Fibroblast of skin of scalp (primary cell): ENCODE measurements around the gene LSM14A.
"Not testable (repeated sequence)": the region's sequence is repeated elsewhere in the genome, so short reads cannot be mapped to it uniquely, and the experiment has no call there.

Source experiments
- DNase-seq: peaks from one replicate; pipeline ENCODE4 v3.0.0-alpha.2; 2013

LSM14A gene

DNA sequence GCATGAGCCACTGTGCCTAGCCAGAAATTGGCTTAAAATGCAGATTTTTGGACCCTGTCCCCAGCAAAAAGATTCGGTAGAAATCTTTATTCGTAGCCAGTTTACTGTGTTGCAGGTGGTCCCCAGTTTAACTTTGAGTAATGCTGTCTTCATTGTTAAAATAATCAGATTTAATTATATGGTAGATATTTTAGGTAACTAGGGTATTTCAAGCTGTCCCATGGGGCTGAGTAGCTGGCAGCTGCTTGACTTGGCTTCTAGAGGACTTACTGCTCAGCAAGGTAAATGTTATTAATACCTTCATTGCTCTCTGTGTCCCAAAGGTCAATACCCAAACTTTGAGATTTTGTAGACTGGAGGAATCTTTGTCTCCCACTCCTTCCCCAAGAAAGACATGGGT, 21.1 kb downstream of the LSM14A start:
- no peak for DNase-seq

DNA sequence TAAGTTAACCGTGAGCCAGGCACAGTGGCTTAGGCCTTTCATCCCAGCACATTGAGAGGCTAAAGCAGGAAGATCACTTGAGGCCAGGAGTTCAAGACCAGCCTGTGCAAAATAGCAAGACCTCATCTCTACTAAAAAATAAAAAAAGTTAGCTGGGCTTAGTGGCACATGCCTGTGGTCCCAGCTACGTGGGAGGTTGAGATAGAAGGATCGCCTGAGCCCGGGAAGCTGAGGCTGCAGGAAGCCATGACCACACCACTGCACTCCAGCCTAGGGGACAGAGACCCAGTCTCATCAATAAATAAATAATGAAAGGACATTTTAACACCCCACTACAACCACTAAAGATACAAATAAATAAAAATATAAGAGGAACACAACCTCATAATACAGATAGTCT, 21.6 kb downstream of the LSM14A start:
- no peak for DNase-seq

DNA sequence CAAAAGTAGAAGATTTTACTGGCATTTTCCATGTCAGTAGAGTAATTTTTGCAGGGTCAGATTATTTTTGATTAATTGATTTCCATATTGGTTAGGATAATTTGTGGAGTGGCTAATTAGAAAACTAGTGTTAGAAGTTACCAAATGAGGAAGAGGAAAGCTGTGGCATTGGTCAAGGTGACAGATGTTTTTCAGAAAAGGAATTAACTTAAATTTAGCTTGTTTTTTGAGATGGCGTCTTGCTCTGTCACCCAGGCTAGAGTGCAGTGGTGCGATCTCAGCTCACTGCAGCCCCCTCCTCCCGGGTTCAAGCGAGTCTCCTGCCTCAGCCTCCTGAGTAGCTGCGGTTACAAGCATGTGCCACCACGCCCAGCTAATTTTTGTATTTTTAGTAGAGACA, 28.8 kb downstream of the LSM14A start:
- DNase-seq = no peak

DNA sequence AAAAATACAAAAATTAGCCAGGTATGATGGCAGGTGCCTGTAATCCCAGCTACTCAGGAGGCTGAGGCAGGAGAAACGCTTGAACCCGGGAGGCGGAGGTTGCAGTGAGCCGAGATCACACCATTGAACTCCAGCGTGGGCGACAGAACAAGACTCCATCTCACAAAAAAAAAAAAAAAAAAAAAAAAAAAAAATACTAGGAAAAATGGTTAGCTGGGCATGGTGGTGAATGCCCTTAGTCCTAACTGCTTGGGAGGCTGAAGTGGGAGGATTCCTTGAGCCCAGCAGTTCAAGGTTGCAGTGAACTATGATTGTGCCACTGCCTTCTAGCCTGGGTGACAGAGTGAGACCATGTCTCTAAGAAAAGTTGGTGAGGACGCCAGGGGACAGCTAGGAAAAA, 33.0 kb downstream of the LSM14A start:
- not testable (repeated sequence) for DNase-seq

DNA sequence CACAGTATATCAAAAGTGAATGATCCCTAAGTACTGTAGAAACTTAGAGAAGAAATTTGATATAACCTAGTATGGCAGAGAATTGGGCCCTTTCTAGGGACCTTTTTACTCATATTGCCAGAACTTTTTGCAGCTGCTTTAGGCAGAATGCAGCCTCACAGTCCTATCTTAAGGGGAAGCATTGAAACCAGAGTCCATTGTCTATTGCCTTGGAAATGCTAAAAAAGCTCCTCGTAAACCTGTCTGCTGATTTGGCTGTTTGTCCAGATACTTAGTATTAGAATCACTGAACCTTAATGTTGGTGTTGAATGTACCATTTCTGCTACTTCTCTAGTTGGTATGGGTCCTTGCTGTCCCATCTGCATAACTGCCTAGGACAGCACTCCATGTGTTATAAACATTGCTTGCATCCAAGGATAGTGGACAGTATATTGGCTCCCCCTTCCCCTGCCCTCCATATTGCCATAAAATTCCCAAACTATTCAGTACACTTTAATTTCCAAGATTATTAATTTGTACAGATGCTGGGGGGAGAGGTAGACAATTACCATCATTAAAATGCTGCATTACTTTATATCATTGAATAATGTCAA, 36.1 kb downstream of the LSM14A start:
- DNase-seq = no peak

DNA sequence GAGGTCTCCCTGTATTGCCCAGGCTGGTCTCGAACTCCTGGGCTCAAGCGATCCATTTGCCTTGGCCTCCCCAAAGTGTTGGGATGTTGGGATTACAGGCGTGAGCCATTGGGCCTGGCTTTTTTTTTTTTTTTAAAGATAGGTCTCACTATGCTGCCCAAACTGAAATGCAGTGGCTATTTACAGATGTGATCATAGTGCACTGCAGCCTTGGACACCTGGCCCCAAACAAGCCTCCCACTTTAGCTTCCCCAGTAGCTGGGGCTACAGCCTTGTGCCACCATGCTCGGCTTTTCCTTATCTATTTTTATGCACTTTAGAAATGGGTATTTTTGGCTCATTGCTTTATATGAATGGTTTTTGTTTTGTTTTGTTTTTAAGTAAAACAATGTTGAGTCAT, 37.4 kb downstream of the LSM14A start:
- no peak for DNase-seq

DNA sequence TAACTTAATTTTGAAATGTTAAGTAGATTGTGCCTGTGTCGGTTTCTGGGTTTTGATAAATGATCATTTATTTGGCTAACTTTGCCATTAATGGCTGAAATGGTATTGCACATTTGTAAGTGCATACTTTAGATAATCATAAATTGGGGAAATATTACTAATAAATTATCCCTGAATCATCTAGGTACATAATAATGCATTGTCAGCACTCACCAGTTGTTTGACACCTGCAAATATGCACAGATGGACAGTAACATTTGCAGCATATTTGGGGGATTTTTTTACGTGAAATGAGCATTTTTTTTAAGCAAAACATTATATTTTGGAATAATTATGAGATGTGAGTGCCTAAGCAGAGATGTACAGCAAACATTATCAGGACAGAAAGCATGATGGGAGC, 41.0 kb downstream of the LSM14A start:
- no peak for DNase-seq

DNA sequence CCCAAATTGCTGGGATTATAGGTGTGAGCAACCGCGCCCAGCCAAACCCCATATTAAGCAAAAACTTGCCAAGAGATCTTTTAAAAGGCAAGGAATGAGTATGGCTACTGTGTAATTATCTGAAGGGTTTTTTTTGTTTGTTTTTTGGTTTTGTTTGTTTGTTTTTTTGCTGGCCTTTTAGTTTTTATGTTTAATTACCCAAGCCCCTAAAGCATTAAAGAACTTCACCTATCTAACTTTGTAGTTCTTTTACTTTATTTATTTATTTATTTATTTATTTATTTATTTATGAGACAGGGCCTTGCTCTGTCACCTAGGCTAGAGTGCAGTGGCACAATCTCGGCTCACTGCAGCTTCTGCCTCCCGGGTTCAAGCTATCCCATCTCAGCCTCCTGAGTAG, 41.7 kb downstream of the LSM14A start:
- DNase-seq = no peak

DNA sequence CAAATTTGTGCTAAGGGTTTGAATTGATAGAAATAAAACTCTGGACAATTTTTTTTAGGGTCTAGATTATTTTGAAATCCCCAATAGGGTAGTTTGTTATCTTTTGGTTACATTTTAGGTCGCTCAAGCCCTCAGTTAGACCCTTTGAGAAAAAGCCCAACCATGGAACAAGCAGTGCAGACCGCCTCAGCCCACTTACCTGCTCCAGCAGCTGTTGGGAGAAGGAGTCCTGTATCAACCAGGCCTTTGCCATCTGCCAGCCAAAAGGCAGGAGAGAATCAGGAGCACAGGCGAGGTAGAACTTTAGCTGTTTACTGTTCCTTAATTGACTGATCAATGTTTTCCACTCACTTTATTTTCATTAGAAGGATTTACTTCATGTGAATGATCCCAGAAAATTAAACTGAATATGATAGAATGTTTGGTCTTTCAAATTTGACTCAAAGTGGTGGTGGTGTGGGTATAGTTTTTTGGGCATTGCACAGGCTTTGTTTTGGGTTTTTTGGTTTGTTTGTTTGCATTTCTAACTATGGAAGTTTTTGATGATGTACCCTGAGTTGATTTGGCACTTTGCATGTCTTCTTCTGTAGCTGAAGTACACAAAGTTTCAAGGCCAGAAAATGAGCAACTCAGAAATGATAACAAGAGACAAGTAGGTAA, 42.8 kb downstream of the LSM14A start:
- DNase-seq = no peak

DNA sequence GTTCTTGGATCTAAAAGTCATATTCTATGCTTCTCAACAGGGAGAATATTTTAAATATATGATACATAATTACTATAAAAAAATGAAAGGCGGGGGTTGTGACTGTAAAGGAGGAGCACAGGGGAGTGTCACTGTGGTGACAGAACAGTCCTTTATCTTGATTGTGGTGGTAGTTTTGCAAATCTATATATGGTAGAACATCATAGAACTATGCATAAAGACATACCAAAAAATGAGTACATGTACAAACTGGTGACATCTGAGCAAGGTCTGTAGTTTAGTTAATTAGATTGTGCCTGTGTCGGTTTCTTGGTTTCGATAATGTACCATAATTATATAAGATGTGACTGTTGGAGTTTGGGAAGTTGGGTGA, 43.3 kb downstream of the LSM14A start:
- no peak for DNase-seq

DNA sequence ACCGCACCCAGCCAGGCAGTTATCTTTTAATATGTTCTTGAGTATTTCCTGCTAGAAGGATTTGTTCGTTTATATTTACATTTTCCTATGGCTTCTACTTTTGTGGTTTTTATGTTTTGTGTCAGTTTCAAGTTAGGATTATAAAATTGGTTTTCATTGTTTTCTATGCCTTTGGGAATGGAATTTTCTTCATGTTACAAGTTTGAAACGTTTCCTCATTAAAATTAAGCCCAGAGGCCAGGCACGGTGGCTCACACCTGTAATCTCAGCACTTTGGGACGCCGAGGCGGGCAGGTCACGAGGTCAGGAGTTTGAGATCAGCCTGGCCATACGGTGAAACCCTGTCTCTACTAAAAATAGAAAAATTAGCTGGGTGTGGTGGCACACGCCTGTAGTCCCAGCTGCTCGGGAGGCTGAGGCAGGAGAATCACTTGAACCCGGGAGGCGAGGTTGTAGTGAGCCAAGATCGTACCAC, 44.5 kb downstream of the LSM14A start:
- not testable (repeated sequence) for DNase-seq

DNA sequence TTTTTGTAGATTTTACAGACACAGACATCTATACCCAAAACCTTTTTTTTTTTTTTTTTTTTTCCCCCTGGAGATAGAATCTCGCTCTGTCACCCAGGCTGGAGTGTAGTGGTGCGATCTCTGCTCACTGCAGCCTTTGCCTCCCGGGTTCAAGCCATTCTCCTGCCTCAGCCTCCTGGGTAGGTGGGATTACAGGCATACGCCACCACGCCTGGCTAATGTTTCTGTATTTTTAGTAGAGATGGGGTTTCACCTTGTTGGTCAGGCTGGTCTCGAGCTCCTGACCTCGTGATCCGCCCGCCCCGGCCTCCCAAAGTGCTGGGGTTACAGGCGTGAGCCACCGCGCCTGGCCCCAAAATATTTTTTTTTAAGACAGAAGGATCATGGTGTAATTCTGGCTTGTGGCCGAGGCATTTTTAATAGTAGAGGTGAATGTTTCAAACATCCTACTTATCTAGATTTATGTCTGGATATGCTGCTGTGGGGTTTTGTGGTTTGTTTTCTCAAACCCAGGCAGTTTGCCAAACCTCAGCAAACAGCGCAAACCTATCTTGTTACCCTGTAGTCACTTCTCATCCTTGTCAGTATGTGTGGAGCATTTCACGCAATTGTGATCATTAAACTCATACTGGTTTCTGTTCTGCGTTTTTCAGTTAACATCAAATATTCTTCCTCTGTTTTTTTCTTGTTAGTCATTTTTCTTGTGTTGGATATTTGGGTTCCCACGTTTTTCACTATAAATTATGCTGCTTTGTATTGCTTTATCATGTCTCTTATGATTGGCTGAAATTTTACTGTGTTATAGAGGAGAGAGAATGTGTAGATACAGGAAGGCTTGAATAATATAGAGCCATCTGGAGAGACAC, 45.9 kb downstream of the LSM14A start:
- peak; percentile 98 for DNase-seq

DNA sequence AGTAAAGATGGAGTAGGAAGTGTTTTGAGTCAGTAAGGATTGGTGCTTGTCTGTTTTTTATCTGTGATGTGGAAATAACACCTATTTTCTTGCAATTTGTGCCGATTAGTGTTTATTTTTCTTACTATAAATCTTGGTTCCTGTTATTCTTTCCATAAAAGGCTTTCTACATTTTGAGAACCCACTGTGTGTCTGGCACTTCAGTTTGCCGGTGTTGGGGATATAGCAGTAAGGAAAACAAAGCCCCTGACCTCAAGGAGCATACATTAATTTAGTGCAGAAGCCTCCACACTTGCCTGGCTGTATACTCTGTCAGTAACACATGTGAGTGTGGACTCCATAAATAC, 46.5 kb downstream of the LSM14A start:
- no peak for DNase-seq

DNA sequence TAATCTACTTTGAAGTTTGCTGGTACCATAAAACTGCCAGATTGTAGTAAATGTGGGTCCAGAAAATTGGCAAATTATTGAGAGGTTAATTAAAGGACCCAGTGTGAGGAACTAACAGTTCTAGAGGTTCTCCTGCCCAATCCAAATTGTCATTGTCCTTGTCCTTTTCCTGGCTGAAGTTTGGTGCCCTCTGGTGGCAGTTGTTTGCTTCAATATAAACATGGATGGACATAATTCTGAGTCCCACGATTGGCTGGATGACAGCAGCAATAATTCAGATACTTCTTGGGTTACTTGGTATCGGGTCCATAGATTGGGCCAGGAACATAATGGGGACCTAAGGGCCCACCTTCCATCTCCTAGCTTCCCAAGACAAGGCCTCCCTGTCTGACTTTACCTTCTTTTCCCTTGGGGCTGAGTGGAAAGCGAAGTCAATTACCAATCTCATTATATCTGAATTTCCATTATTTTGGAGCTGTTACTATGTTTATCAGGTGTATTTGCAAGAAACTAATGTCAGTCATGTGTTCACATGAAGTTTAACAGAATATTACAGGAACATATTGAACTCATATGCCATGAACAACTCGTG, 48.3 kb downstream of the LSM14A start:
- peak; percentile 74 for DNase-seq

DNA sequence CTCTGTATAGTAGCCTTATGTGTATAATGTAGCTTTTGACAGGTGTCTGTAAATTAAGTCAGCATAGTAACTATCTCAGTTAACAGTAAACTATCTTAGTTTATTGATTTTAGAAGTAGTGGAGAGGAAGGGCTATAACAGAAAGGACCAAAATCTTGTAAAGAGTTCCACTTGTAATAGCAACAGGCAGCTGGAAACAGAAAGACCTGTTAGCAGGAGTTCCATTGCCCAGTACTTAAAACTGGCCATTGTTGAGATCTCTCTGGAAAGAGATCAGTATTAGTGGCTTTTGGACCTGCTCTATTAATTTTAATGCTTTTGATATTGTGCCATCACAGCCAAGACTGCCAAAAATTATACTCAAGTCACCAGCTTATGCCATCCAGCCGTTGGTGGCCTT, 50.1 kb downstream of the LSM14A start:
- no peak for DNase-seq

DNA sequence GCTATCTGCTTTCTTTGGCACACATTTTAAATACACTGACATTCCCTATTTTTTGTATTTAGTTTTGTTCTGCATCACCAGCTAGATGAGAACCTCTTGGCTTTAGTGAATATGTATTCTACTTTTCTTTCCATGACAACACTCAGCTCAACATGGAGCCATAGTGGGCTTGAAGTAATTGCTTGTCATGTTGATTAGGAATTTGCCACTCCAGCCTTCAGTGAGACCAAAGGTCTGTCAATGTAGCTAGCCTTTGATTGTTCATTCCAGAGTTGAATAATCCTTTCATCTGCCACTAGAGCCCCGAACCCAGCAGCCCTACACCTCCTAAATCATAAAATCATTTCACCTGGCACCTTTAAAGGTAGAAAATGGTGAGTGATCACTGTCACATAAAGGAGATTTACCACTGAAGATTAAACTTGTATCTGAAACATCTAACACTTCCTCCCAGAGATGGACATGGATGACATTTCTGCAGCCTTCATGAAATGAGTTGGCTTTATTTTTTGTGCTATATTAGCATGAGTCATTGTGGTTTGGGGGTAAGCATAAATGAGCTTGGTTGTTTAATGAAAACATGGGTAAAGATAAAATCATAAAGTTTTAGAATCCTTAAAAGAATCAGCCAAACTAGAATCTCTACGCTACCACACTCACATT, 52.8 kb downstream of the LSM14A start:
- peak; percentile 54 for DNase-seq

DNA sequence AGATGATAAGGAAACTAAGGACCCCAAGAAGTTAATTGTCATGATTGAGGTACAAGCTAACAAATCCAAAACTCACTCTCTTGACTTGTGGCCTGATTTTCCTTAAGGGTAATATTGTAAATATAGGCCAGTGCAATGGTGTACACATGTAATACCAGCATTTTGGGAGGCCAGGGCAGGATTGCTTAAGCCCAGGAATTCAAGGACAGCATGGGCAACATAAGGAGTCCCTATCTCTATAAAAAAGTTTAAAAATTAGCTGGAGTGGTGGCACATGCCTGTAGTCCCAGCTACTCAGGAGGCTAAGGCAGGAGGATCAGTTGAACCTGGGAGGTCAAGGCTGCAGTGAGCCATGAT, 53.3 kb downstream of the LSM14A start:
- DNase-seq = no peak

DNA sequence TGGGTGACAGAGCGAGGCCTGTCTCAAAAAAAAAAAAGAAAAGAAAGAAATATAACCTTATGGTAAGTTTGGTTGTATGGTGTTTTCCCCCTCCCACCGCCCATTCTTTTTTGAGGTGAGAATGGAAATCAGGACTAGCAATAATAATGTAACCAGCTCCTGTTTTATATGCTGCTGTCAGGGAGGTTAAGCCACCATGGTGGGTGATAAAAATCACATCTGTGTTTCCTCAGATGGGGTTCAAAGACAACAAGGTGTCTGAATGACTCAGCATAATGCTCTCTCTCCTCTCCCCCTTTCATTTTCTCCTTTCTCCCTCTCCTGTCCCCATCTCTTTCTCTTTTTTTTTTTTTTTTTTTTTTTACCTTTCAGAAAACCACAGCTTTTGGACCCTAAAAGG, 53.7 kb downstream of the LSM14A start:
- DNase-seq = no peak

DNA sequence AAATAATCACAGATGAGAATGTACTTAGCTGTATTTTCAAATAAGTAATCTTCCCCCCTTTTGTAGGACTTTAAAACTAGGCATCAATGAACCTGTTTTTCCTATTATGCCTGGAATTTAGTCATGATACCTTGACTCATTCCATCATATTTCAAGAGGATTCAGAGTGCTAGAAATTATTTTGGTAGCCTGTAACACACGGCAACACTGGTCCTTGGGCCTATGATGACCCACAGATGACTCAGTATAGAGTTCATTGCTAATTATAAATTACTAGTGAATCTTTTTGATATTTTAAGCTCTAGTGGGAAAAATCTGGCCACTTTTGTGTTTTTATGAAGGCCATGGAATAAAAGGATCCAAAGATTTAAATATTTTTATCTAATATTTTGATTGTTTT, 56.0 kb downstream of the LSM14A start:
- DNase-seq = no peak

DNA sequence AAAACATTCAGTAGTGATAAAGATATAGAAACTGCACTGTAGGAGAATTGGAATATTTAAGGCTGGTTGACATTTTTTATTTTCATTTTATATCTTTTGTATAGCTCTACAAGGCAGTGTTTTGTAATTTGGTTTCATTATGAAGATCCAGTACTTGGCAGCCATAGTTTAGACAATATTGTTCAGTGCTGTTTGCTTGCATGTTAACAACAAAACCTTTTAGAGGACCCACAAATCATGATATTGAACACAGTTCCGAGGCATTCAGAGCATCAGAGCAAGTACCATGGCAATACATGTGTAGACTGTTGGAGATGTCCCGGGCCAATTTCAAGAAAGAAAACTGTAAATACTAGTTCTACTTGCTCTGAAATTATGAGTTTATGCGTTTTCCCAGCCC, 56.5 kb downstream of the LSM14A start:
- no peak for DNase-seq

DNA sequence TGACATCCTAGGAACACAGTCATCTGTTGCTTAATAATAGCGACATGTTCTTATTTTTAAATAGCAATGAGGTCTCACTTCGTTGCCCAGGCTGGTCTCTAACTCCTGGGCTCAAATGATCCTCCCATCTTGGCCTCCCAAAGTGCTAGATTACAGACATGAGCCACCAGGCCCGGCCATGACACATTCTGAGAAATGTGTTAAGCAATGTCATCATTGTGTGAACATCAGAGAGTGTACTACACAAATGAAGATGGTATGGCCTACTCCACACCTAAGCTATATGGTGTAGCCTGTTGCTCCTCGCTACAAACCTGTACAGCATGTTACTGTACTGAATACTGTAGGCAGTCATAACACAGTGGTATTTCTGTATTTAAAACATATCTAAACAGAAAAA, 57.4 kb downstream of the LSM14A start:
- DNase-seq = no peak

DNA sequence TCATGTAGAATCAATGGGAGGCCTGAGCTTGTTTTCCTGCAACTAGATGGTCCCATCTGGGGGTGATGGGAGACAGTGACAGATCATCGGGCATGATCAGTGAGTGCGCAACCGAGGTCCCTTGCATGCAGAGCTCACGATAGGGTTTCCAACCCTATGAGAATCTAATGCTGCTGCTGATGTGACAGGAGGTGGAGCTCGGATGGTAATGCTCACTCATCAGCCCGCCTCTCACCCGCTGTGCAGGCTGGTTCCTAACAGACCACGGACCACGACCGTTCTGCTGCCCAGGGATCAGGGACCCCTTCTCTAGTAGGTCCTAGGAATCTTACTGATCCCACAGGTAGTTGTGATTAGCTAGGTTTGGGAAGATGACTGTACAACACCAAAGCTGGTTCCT, 58.5 kb downstream of the LSM14A start:
- DNase-seq = no peak

DNA sequence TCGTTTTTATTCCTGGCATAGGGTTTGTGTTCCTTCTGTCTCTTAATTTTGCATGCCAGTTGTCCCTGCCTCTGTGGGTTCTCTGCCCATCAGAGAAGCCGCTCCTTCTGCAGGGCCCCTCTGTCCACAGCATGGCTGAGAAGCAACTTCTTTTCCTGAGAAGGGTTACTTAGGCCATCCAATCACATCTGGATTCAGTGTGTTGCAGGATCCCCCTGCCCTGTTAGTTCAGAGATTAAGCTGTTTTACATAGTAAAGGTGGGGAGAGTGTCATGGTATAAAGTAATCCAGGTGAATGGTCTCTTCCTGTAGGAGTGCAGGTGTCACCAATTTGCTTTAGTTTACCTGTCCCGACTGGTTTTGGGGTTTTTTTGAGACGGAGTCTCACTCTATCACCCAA, 59.1 kb downstream of the LSM14A start:
- DNase-seq = no peak
